KOPT-K1 (cell line): ENCODE results near the gene PRAMEF13.
"Not testable (repeated sequence)": the region's sequence is repeated elsewhere in the genome, so short reads cannot be mapped to it uniquely, and the experiment has no call there.

ENCODE experiments used
- H3K27ac ChIP-seq: fragments of 200-600 bp; sonication (generic); 2 replicates; pipeline ENCODE4 v1.5.1; 2016; ENCODE audit warnings: antibody characterized with exemption, mild to moderate bottlenecking, low read depth, low read length; ENCODE audit not compliant: poor library complexity, severe bottlenecking
- H3K36me3 ChIP-seq: fragments of 200-600 bp; sonication (generic); 2 replicates; pipeline ENCODE4 v1.5.1; 2017; ENCODE audit warnings: antibody characterized with exemption, mild to moderate bottlenecking, low read length, moderate library complexity; ENCODE audit not compliant: insufficient read depth
- H3K9me3 ChIP-seq: fragments of 200-600 bp; sonication (generic); 2 replicates; pipeline ENCODE4 v1.5.1; 2017; ENCODE audit warnings: antibody characterized with exemption, low read length, mild to moderate bottlenecking; ENCODE audit not compliant: insufficient read depth, poor library complexity, severe bottlenecking

The PRAMEF13 gene

GRCh38 chr1:13201309-13201708 is at the start of gene PRAMEF13:
TSS of gene PRAMEF13 (minus strand) at chr1:13201409. CDS start at chr1:13199589, 1,820 bp downstream.
- not testable (repeated sequence) for H3K9me3 ChIP-seq

GRCh38 chr1:13247122-13247521 is 45.9 kb upstream of the PRAMEF13 start:
- H3K9me3 ChIP-seq, H3K27ac ChIP-seq, H3K36me3 ChIP-seq: not testable (repeated sequence)

More at GRCh38 chr1:13201309-13201708, at the start of gene PRAMEF13:
- H3K27ac ChIP-seq, H3K36me3 ChIP-seq: not testable (repeated sequence)

GRCh38 chr1:13246554-13246871 is 45.3 kb upstream of the PRAMEF13 start:
- H3K9me3 ChIP-seq, H3K27ac ChIP-seq, H3K36me3 ChIP-seq: not testable (repeated sequence)

GRCh38 chr1:13245841-13246553 is 44.8 kb upstream of the PRAMEF13 start:
- not testable (repeated sequence) for H3K27ac ChIP-seq, H3K9me3 ChIP-seq, H3K36me3 ChIP-seq

- not testable (repeated sequence) for H3K36me3 ChIP-seq, H3K27ac ChIP-seq, H3K9me3 ChIP-seq
These were observed 42.5 kb upstream of the PRAMEF13 start for GRCh38 chr1:13243536-13244263.

- not testable (repeated sequence) for H3K9me3 ChIP-seq, H3K27ac ChIP-seq, H3K36me3 ChIP-seq
These were observed 38.4 kb upstream of the PRAMEF13 start for GRCh38 chr1:13239633-13240032.

- not testable (repeated sequence) for H3K9me3 ChIP-seq, H3K36me3 ChIP-seq, H3K27ac ChIP-seq
These were observed 36.4 kb upstream of the PRAMEF13 start for GRCh38 chr1:13237572-13237971.

- H3K9me3 ChIP-seq, H3K36me3 ChIP-seq, H3K27ac ChIP-seq: not testable (repeated sequence)
These were observed 32.8 kb upstream of the PRAMEF13 start for GRCh38 chr1:13234057-13234456.

- not testable (repeated sequence) for H3K9me3 ChIP-seq
These were observed 30.8 kb upstream of the PRAMEF13 start for GRCh38 chr1:13232056-13232455.

GRCh38 chr1:13231061-13231750 is 30.0 kb upstream of the PRAMEF13 start:
- H3K36me3 ChIP-seq, H3K9me3 ChIP-seq, H3K27ac ChIP-seq: not testable (repeated sequence)

More at GRCh38 chr1:13232056-13232455, 30.8 kb upstream of the PRAMEF13 start:
- H3K27ac ChIP-seq, H3K36me3 ChIP-seq: not testable (repeated sequence)

GRCh38 chr1:13230601-13231000 is 29.4 kb upstream of the PRAMEF13 start:
- H3K9me3 ChIP-seq, H3K36me3 ChIP-seq, H3K27ac ChIP-seq: not testable (repeated sequence)

GRCh38 chr1:13230096-13230495 is 28.9 kb upstream of the PRAMEF13 start:
- not testable (repeated sequence) for H3K27ac ChIP-seq, H3K9me3 ChIP-seq

GRCh38 chr1:13228343-13228781 is 27.2 kb upstream of the PRAMEF13 start:
- Histone ChIP-seq H3K36me3 (no peaks in the 10 kb centered on the region), H3K9me3 (no peaks in the 10 kb centered on the region), H3K27ac (no peak overlapping the region)

More at GRCh38 chr1:13230096-13230495, 28.9 kb upstream of the PRAMEF13 start:
- not testable (repeated sequence) for H3K36me3 ChIP-seq

- H3K9me3 ChIP-seq, result not testable (repeated sequence)
These were observed 26.3 kb upstream of the PRAMEF13 start for GRCh38 chr1:13227271-13228055.

GRCh38 chr1:13225675-13226204 is 24.5 kb upstream of the PRAMEF13 start, which contains the start of gene PRAMEF18:
TSS of gene PRAMEF18 (minus strand) at chr1:13226154. CDS start at chr1:13226106, 48 bp downstream.
- H3K36me3 ChIP-seq, H3K27ac ChIP-seq, H3K9me3 ChIP-seq: not testable (repeated sequence)

More at GRCh38 chr1:13227271-13228055, 26.3 kb upstream of the PRAMEF13 start:
- H3K36me3 ChIP-seq, H3K27ac ChIP-seq: not testable (repeated sequence)
